HCT116 (cell line): ENCODE results near the gene FAXDC2. TPM values are rescaled to one million over a fixed set of nuclear protein-coding genes. Genes with fewer than 3 reads are reported as not detected.

Source experiments
- ATAC-seq: fragments of 200-7000 bp; cut with Tn5 transposase; 2 replicates; pipeline ENCODE4 v1.9.1; 2020; ENCODE audit warnings: mild to moderate bottlenecking, moderate library complexity
- BruUV-seq: library from RNA; stranded (reverse); fragments of 400-500 nt; replicated peaks from 2 replicates; lab custom pipeline; 2021; lab: Mats Ljungman, UMichigan
- CTCF ChIA-PET: fragments of 300-600 bp; sonication (Branson Sonifier 250); formaldehyde crosslinking; loops from one replicate; lab custom pipeline; 2021; ENCODE audit warnings: antibody characterized with exemption; lab: Charles Lee
- POLR2A ChIA-PET: fragments of 300-600, 350-600 bp; sonication (Branson Sonifier 250); formaldehyde crosslinking; loops from one replicate; lab custom pipeline; 2021; ENCODE audit warnings: antibody characterized with exemption; lab: Charles Lee
- RAD21 ChIA-PET, 2 experiments: fragments of 300-600 bp; sonication (Branson Sonifier 250); formaldehyde crosslinking; loops; one replicate each; lab custom pipeline; 2023; ENCODE audit warnings: low total read pairs in 2 of 2; ENCODE audit not compliant: uncharacterized antibody in 2 of 2, unreplicated experiment in 2 of 2, low non-redundant PET in 1 of 2; lab: Charles Lee
- DNase-seq: peaks from one replicate; pipeline ENCODE4 v3.0.0-alpha.2; 2010; ENCODE audit warnings: low read depth, low spot score
- H2AFZ ChIP-seq: fragments of 200-600 bp; shearing (Covaris generic), sonication (generic); 2 replicates; pipeline ENCODE4 v1.6.1; 2017; ENCODE audit warnings: low read depth, mixed run types, mixed read lengths, antibody characterized with exemption, low read length; ENCODE audit not compliant: poor library complexity, severe bottlenecking
- H3K27ac ChIP-seq: 2 replicates; pipeline ENCODE4 v1.5.1; 2012; ENCODE audit warnings: low read depth, low read length
- H3K27me3 ChIP-seq: fragments of 200-600 bp; sonication (generic); 2 replicates; pipeline ENCODE4 v1.6.1; 2016; ENCODE audit warnings: mixed run types, low read length, mixed read lengths; ENCODE audit not compliant: insufficient read depth
- H3K36me3 ChIP-seq, 2 experiments: fragments of 200-500 bp in 1 of 2; fragments of 200-600 bp in 1 of 2; sonication (Bioruptor generic) in 1 of 2; sonication (generic) in 1 of 2; 2 replicates each; pipeline versions ENCODE4 v1.5.1 to v1.6.1; 2014 to 2016; ENCODE audit warnings: low read length in 2 of 2, inconsistent platforms in 1 of 2, mixed read lengths in 1 of 2, mixed run types in 1 of 2; ENCODE audit not compliant: insufficient read depth in 2 of 2, control insufficient read depth in 1 of 2
- H3K4me1 ChIP-seq, 2 experiments: fragments of 200-600 bp in 1 of 2; sonication (generic) in 1 of 2; 2 replicates each; pipeline versions ENCODE4 v1.5.1 to v1.6.1; 2012 to 2017; ENCODE audit warnings: low read length in 2 of 2, inconsistent platforms in 1 of 2, mild to moderate bottlenecking in 1 of 2, mixed read lengths in 1 of 2, mixed run types in 1 of 2, moderate library complexity in 1 of 2; ENCODE audit not compliant: insufficient read depth in 2 of 2, control insufficient read depth in 1 of 2
- H3K4me2 ChIP-seq: fragments of 200-600 bp; sonication (generic); 2 replicates; pipeline ENCODE4 v1.6.1; 2017; ENCODE audit warnings: mixed run types, low read length, mixed read lengths
- H3K4me3 ChIP-seq, 2 experiments: fragments of 200-600 bp in 1 of 2; sonication (generic) in 1 of 2; replicated peaks in 1 of 2; 2 replicates each; pipeline ENCODE4 v1.5.1; 2011 to 2016; ENCODE audit warnings: low read length in 2 of 2, control low read depth in 1 of 2, low read depth in 1 of 2, mild to moderate bottlenecking in 1 of 2, mixed read lengths in 1 of 2, mixed run types in 1 of 2
- H3K79me2 ChIP-seq: fragments of 200-600 bp; sonication (generic); 2 replicates; pipeline ENCODE4 v1.6.1; 2017; ENCODE audit warnings: mild to moderate bottlenecking, mixed run types, low read length, moderate library complexity, mixed read lengths; ENCODE audit not compliant: insufficient read depth
- H3K9ac ChIP-seq: fragments of 200-600 bp; sonication (generic); 2 replicates; pipeline ENCODE4 v1.6.1; 2016; ENCODE audit warnings: low read length, mixed read lengths
- H3K9me2 ChIP-seq: fragments of 200-600 bp; sonication (generic), shearing (Covaris generic); 2 replicates; pipeline ENCODE4 v1.6.1; 2017; ENCODE audit warnings: mixed run types, mild to moderate bottlenecking, moderate library complexity; ENCODE audit not compliant: insufficient read depth
- H3K9me3 ChIP-seq, 2 experiments: fragments of 200-500 bp in 1 of 2; fragments of 200-600 bp in 1 of 2; sonication (Bioruptor generic) in 1 of 2; sonication (generic) in 1 of 2; 2 replicates each; pipeline ENCODE4 v1.6.1; 2014 to 2017; ENCODE audit warnings: low read length in 2 of 2, mixed read lengths in 2 of 2, inconsistent platforms in 1 of 2, low read depth in 1 of 2, mild to moderate bottlenecking in 1 of 2, mixed run types in 1 of 2, moderate library complexity in 1 of 2; ENCODE audit not compliant: control insufficient read depth in 1 of 2, insufficient read depth in 1 of 2
- H4K20me1 ChIP-seq: fragments of 200-600 bp; sonication (generic), shearing (Covaris generic); 2 replicates; pipeline ENCODE4 v1.6.1; 2017; ENCODE audit warnings: mixed run types, mild to moderate bottlenecking, moderate library complexity; ENCODE audit not compliant: insufficient read depth
- ATF3 ChIP-seq: IDR thresholded peaks from 2 replicates; pipeline ENCODE4 v1.6.1; 2012
- CEBPB ChIP-seq: IDR thresholded peaks from 2 replicates; pipeline ENCODE4 v1.6.1; 2012; ENCODE audit warnings: low read depth
- CTCF ChIP-seq, 3 experiments: fragments of 200-600 bp in 1 of 3; sonication (generic) in 1 of 3; IDR thresholded peaks in 2 of 3; conservative IDR thresholded peaks in 1 of 3; 2 replicates each; pipeline ENCODE4 v1.5.1; 2012 to 2017; ENCODE audit warnings: low read depth in 2 of 3, low read length in 2 of 3, antibody characterized with exemption in 1 of 3, borderline replicate concordance in 1 of 3, control low read depth in 1 of 3, mild to moderate bottlenecking in 1 of 3, mixed read lengths in 1 of 3, mixed run types in 1 of 3, moderate library complexity in 1 of 3; ENCODE audit not compliant: insufficient read depth in 1 of 3
- EGR1 ChIP-seq: IDR thresholded peaks from 2 replicates; pipeline ENCODE4 v1.6.1; 2012; ENCODE audit warnings: low read depth
- ELF1 ChIP-seq: IDR thresholded peaks from 2 replicates; pipeline ENCODE4 v1.6.1; 2012; ENCODE audit warnings: low read depth, borderline replicate concordance
- EZH2phosphoT487 ChIP-seq: fragments of 200-600 bp; IDR thresholded peaks from 2 replicates; pipeline ENCODE4 v1.6.1; 2018; ENCODE audit warnings: antibody characterized with exemption, borderline replicate concordance
- FOSL1 ChIP-seq: IDR thresholded peaks from 2 replicates; pipeline ENCODE4 v1.6.1; 2012; ENCODE audit warnings: low read depth
- JUND ChIP-seq: IDR thresholded peaks from 2 replicates; pipeline ENCODE4 v1.6.1; 2012
- POLR2A ChIP-seq: IDR thresholded peaks from 2 replicates; pipeline ENCODE4 v1.7.0; 2011; ENCODE audit warnings: borderline replicate concordance; ENCODE audit not compliant: insufficient read depth, insufficient read length; ENCODE audit errors: extremely low read depth
- POLR2AphosphoS5 ChIP-seq: IDR thresholded peaks from 2 replicates; pipeline ENCODE4 v1.6.1; 2011; ENCODE audit warnings: mild to moderate bottlenecking, low read depth, low read length, moderate library complexity
- RAD21 ChIP-seq: IDR thresholded peaks from 2 replicates; pipeline ENCODE4 v1.6.1; 2012; ENCODE audit warnings: low read depth, mild to moderate bottlenecking
- SIN3A ChIP-seq: IDR thresholded peaks from 2 replicates; pipeline ENCODE4 v1.6.1; 2012; ENCODE audit warnings: low read depth
- SP1 ChIP-seq: IDR thresholded peaks from 2 replicates; pipeline ENCODE4 v1.6.1; 2012; ENCODE audit warnings: low read depth
- SRF ChIP-seq: IDR thresholded peaks from 2 replicates; pipeline ENCODE4 v1.6.1; 2012; ENCODE audit warnings: low read depth
- TCF7L2 ChIP-seq: IDR thresholded peaks from 2 replicates; pipeline ENCODE4 v1.7.0; 2011; ENCODE audit warnings: borderline replicate concordance, inconsistent platforms; ENCODE audit not compliant: insufficient read depth, insufficient read length; ENCODE audit errors: extremely low read depth
- YY1 ChIP-seq: IDR thresholded peaks from 2 replicates; pipeline ENCODE4 v1.6.1; 2011; ENCODE audit warnings: low read length, low read depth, moderate library complexity, mild to moderate bottlenecking; ENCODE audit not compliant: insufficient replicate concordance; ENCODE audit errors: extremely low read depth
- ZBTB33 ChIP-seq: IDR thresholded peaks from 2 replicates; pipeline ENCODE4 v1.6.1; 2011; ENCODE audit warnings: mild to moderate bottlenecking, low read length, moderate library complexity; ENCODE audit not compliant: insufficient replicate concordance; ENCODE audit errors: extremely low read depth
- ZNF274 ChIP-seq: fragments of 200-500 bp; sonication (Bioruptor generic); IDR thresholded peaks from 2 replicates; pipeline ENCODE4 v1.6.1; 2014; ENCODE audit warnings: mild to moderate bottlenecking, low read depth, low read length, inconsistent platforms
- intact Hi-C: fragments of 100-400 bp; cut with micrococcal nuclease; formaldehyde crosslinking; loops from 2 replicates; pipeline ENCODE4 v1.10.0; 2022
- total RNA-seq: library from RNA; stranded (reverse); gene quantifications from one replicate; pipeline ENCODE4 v1.2.1, GENCODE V29; 2021; ENCODE audit not compliant: unreplicated experiment

The FAXDC2 gene
- total RNA-seq, 1 experiment from 2014 or later = 0.22 TPM

DNA sequence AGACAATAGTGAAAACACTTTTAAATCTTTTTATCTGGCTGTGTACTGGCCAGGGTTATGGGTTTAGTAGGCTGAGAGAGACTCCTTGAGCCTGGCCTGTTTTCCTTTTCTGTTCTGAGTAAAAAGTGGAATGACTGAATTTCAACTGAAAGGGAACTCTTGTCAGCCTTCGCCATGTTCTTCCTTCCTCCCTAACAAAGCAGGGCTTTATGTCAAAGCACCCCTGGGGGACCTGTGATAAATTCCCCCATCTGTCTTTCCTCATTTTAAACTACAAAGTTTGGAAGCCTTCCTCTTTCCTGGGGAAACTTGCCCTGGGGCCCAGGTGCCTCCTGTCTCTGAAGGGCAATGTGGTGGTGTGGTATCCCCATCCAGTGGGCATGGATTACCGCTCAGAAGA, 65.5 kb downstream of the FAXDC2 start:
- BruUV-seq = no TSS peak
- Histone ChIP-seq H4K20me1 (peaks cover 49% of the 10 kb centered on the region; the same call in 1 of the 2 replicates), H3K4me2 (no peak overlapping the region), H3K4me3 (no peak overlapping the region), H3K27me3 (no peaks in the 10 kb centered on the region), H2AFZ (no peak overlapping the region), H3K79me2 (peaks cover 98% of the 10 kb centered on the region), H3K36me3 (peaks cover 0 to 12% of the 10 kb centered on the region in 2 experiments; a peak in 1 of 4 replicates), H3K27ac (no peak overlapping the region), H3K9ac (no peak overlapping the region), H3K9me3 (no peaks in the 10 kb centered on the region), H3K4me1 (peaks cover 0 to 8% of the 10 kb centered on the region in 2 experiments; a peak in 1 of 4 replicates), H3K9me2 (no peaks in the 10 kb centered on the region)
- intact Hi-C loops = no loop called here
- TF ChIP-seq ELF1 = no peak
- TF ChIP-seq EZH2phosphoT487 = no peak
- TF ChIP-seq ZBTB33 = no peak
- TF ChIP-seq RAD21 = no peak
- TF ChIP-seq SRF = no peak
- no peak for TF ChIP-seq POLR2A
- TF ChIP-seq CEBPB = no peak
- TF ChIP-seq POLR2AphosphoS5 = no peak
- TF ChIP-seq YY1 = no peak
- no peak for TF ChIP-seq SP1
- TF ChIP-seq CTCF (IDR thresholded peaks at IDR 0.05 in 2 of 3, conservative IDR thresholded peaks at IDR 0.05 in 1 of 3; ENCODE audit: borderline replicate concordance in 1 of 3, insufficient read depth in 1 of 3, low read depth in 2 of 3, low read length in 2 of 3) = no peak
- no peak for TF ChIP-seq ATF3
- TF ChIP-seq TCF7L2 = no peak
- TF ChIP-seq FOSL1 = no peak
- no peak for TF ChIP-seq SIN3A
- no peak for TF ChIP-seq EGR1
- no peak for TF ChIP-seq JUND
- TF ChIP-seq ZNF274 = no peak
- ChIA-PET POLR2A (no interaction called here), CTCF (no interaction called here), RAD21 (no interaction called here)
- ATAC-seq = no peak
- DNase-seq = no peak
